ENCODE measurements around the gene ACOXL.

Gene ACOXL

GRCh38 chr2:110718382-110718781 lies 14.0 kb upstream of the ACOXL start:
- no peak for DNase-seq (ENCODE audit: low read depth in 3 of 3, low spot score in 1 of 3)

- DNase-seq (ENCODE audit: low read depth in 3 of 3, low spot score in 1 of 3), result no peak
Observed at GRCh38 chr2:110718990-110719389, 13.4 kb upstream of the ACOXL start.

- DNase-seq (ENCODE audit: low read depth in 3 of 3, low spot score in 1 of 3), result no peak
Observed at GRCh38 chr2:110720547-110720946, 11.8 kb upstream of the ACOXL start.

- DNase-seq (ENCODE audit: low read depth in 3 of 3, low spot score in 1 of 3), result no peak
Observed at GRCh38 chr2:110724820-110725219, 7.6 kb upstream of the ACOXL start.

GRCh38 chr2:110725370-110725769 lies 7.0 kb upstream of the ACOXL start:
- DNase-seq (ENCODE audit: low read depth in 3 of 3, low spot score in 1 of 3), result no peak

- no peak for DNase-seq (ENCODE audit: low read depth in 3 of 3, low spot score in 1 of 3)
Observed at GRCh38 chr2:110725859-110726258, 6.5 kb upstream of the ACOXL start.

GRCh38 chr2:110726285-110726684 lies 6.1 kb upstream of the ACOXL start:
- no peak for DNase-seq (ENCODE audit: low read depth in 3 of 3, low spot score in 1 of 3)

- DNase-seq (ENCODE audit: low read depth in 3 of 3, low spot score in 1 of 3), result no peak
Observed at GRCh38 chr2:110727923-110728322, 4.5 kb upstream of the ACOXL start.

GRCh38 chr2:110729106-110729505 lies 3.3 kb upstream of the ACOXL start:
- no peak for DNase-seq (ENCODE audit: low read depth in 3 of 3, low spot score in 1 of 3)

- DNase-seq (ENCODE audit: low read depth in 3 of 3, low spot score in 1 of 3), result no peak
Observed at GRCh38 chr2:110731064-110731463, 1.3 kb upstream of the ACOXL start.

- DNase-seq (ENCODE audit: low read depth in 3 of 3, low spot score in 1 of 3), result no peak
Observed at GRCh38 chr2:110735366-110735765, 3.0 kb downstream of the ACOXL start.

GRCh38 chr2:110737783-110738182 lies 5.4 kb downstream of the ACOXL start:
- DNase-seq (ENCODE audit: low read depth in 3 of 3, low spot score in 1 of 3), result no peak

GRCh38 chr2:110740747-110741349 lies 8.5 kb downstream of the ACOXL start:
- no peak for DNase-seq (ENCODE audit: low read depth in 3 of 3, low spot score in 1 of 3)

GRCh38 chr2:110741491-110741980 lies 9.2 kb downstream of the ACOXL start:
- no peak for DNase-seq (ENCODE audit: low read depth in 3 of 3, low spot score in 1 of 3)

- no peak for DNase-seq (ENCODE audit: low read depth in 3 of 3, low spot score in 1 of 3)
Observed at GRCh38 chr2:110742412-110742811, 10.0 kb downstream of the ACOXL start.

- no peak for DNase-seq (ENCODE audit: low read depth in 3 of 3, low spot score in 1 of 3)
Observed at GRCh38 chr2:110743600-110743999, 11.2 kb downstream of the ACOXL start.

GRCh38 chr2:110744429-110744828 lies 12.1 kb downstream of the ACOXL start:
- DNase-seq (ENCODE audit: low read depth in 3 of 3, low spot score in 1 of 3), result no peak

- DNase-seq (ENCODE audit: low read depth in 3 of 3, low spot score in 1 of 3), result no peak
Observed at GRCh38 chr2:110745048-110745447, 12.7 kb downstream of the ACOXL start.

GRCh38 chr2:110746586-110747521 lies 14.5 kb downstream of the ACOXL start:
- no peak for DNase-seq (ENCODE audit: low read depth in 3 of 3, low spot score in 1 of 3)

GRCh38 chr2:110747522-110748488 lies 15.4 kb downstream of the ACOXL start:
- DNase-seq (ENCODE audit: low read depth in 3 of 3, low spot score in 1 of 3), result no peak

GRCh38 chr2:110748489-110748867 lies 16.1 kb downstream of the ACOXL start:
- peak in 1 of 3 donors; percentile 25 for DNase-seq (ENCODE audit: low read depth in 3 of 3, low spot score in 1 of 3)

All from stimulated activated CD4-positive, alpha-beta T cell treated with anti-CD3 and anti-CD28 coated beads, TNF-alpha, amount 100 ng/mL, for 1 hour (primary cell).